ENCODE data around the gene TM7SF3.

TM7SF3 gene

GRCh38 chr12:26976687-26977086, 37.5 kb downstream of the TM7SF3 start:
- Histone ChIP-seq H3K4me1 (ENCODE audit: control insufficient read depth in 2 of 2, insufficient read depth in 1 of 2, low read depth in 1 of 2, low read length in 2 of 2) (no peaks in the 10 kb centered on the region), H3K4me3 (ENCODE audit: low read length in 2 of 2) (no peak overlapping the region), H2BK12ac (ENCODE audit: low read length) (no peak overlapping the region), H3K9me3 (replicated peaks in 1 of 2; ENCODE audit: control insufficient read depth in 2 of 2, insufficient read depth in 1 of 2, low read depth in 1 of 2, low read length in 2 of 2) (no peaks in the 10 kb centered on the region), H2AK5ac (ENCODE audit: low read depth, low read length) (no peak overlapping the region), H3K4ac (ENCODE audit: low read length) (no peak overlapping the region), H4K91ac (ENCODE audit: low read depth, low read length, poor library complexity) (no peak overlapping the region), H3K9ac (ENCODE audit: low read depth, low read length, poor library complexity) (no peak overlapping the region), H3K27ac (replicated peaks; ENCODE audit: low read length) (no peak overlapping the region), H2BK5ac (ENCODE audit: low read length) (no peak overlapping the region), H3K4me2 (ENCODE audit: insufficient read depth, low read length, poor library complexity, severe bottlenecking) (no peak overlapping the region), H3K23ac (ENCODE audit: low read depth, low read length, poor library complexity) (no peak overlapping the region), H2AFZ (ENCODE audit: low read length) (no peak overlapping the region), H2BK15ac (ENCODE audit: low read length) (no peak overlapping the region), H3K18ac (ENCODE audit: low read length) (no peak overlapping the region), H3K14ac (ENCODE audit: low read length) (no peak overlapping the region), H2BK120ac (ENCODE audit: low read depth, low read length) (no peak overlapping the region), H3K36me3 (replicated peaks in 1 of 2; ENCODE audit: control insufficient read depth in 2 of 2, insufficient read depth in 2 of 2, low read length in 2 of 2) (peaks cover 4 to 96% of the 10 kb centered on the region in 2 donors), H3K79me1 (ENCODE audit: low read depth, low read length) (no peaks in the 10 kb centered on the region), H3K27me3 (ENCODE audit: control insufficient read depth in 3 of 3, insufficient read depth in 3 of 3, low read depth in 1 of 3, low read length in 3 of 3) (no peaks in the 10 kb centered on the region), H4K8ac (ENCODE audit: low read depth, low read length) (no peak overlapping the region)
- WGBS, 2 donors (ENCODE audit: extremely low coverage in 2 of 2, insufficient read length in 2 of 2, insufficient replicate concordance in 1 of 2) = no CpG with 5 or more reads among the region's 2 CpGs
- no peak for DNase-seq (ENCODE audit: low spot score)

GRCh38 chr12:26971963-26972362, 42.2 kb downstream of the TM7SF3 start:
- Histone ChIP-seq H3K23ac (ENCODE audit: low read depth, low read length, poor library complexity) (no peak overlapping the region), H3K36me3 (replicated peaks in 1 of 2; ENCODE audit: control insufficient read depth in 2 of 2, insufficient read depth in 2 of 2, low read length in 2 of 2) (peaks cover under 1 to 97% of the 10 kb centered on the region in 2 donors), H2BK15ac (ENCODE audit: low read length) (no peak overlapping the region), H3K14ac (ENCODE audit: low read length) (no peak overlapping the region), H3K27ac (replicated peaks; ENCODE audit: low read length) (no peak overlapping the region), H4K8ac (ENCODE audit: low read depth, low read length) (no peak overlapping the region), H2BK5ac (ENCODE audit: low read length) (no peak overlapping the region), H2AK5ac (ENCODE audit: low read depth, low read length) (no peak overlapping the region), H4K91ac (ENCODE audit: low read depth, low read length, poor library complexity) (no peak overlapping the region), H3K4ac (ENCODE audit: low read length) (no peak overlapping the region), H3K9ac (ENCODE audit: low read depth, low read length, poor library complexity) (no peak overlapping the region), H3K4me1 (ENCODE audit: control insufficient read depth in 2 of 2, insufficient read depth in 1 of 2, low read depth in 1 of 2, low read length in 2 of 2) (no peaks in the 10 kb centered on the region), H3K27me3 (ENCODE audit: control insufficient read depth in 3 of 3, insufficient read depth in 3 of 3, low read depth in 1 of 3, low read length in 3 of 3) (no peaks in the 10 kb centered on the region), H2BK12ac (ENCODE audit: low read length) (no peak overlapping the region), H3K4me3 (ENCODE audit: low read length in 2 of 2) (no peak overlapping the region), H3K79me1 (ENCODE audit: low read depth, low read length) (no peaks in the 10 kb centered on the region), H3K4me2 (ENCODE audit: insufficient read depth, low read length, poor library complexity, severe bottlenecking) (no peak overlapping the region), H2BK120ac (ENCODE audit: low read depth, low read length) (no peak overlapping the region), H2AFZ (ENCODE audit: low read length) (no peak overlapping the region), H3K9me3 (replicated peaks in 1 of 2; ENCODE audit: control insufficient read depth in 2 of 2, insufficient read depth in 1 of 2, low read depth in 1 of 2, low read length in 2 of 2) (peaks cover 0 to under 1% of the 10 kb centered on the region in 2 donors), H3K18ac (ENCODE audit: low read length) (no peak overlapping the region)
- no CpG with 5 or more reads among the region's 2 CpGs for WGBS, 2 donors (ENCODE audit: extremely low coverage in 2 of 2, insufficient read length in 2 of 2, insufficient replicate concordance in 1 of 2)
- no peak for DNase-seq (ENCODE audit: low spot score)

- WGBS, 2 donors (ENCODE audit: extremely low coverage in 2 of 2, insufficient read length in 2 of 2, insufficient replicate concordance in 1 of 2) = no CpG with 5 or more reads among the region's 2 CpGs
- no peak overlapping the region for H4K8ac ChIP-seq (ENCODE audit: low read depth, low read length)
- no peak overlapping the region for H3K4me3 ChIP-seq (ENCODE audit: low read length in 2 of 2)
These were observed 44.0 kb downstream of the TM7SF3 start for GRCh38 chr12:26970136-26970535.

GRCh38 chr12:26966842-26967241, 47.3 kb downstream of the TM7SF3 start:
- Histone ChIP-seq H2BK120ac (ENCODE audit: low read depth, low read length) (no peak overlapping the region), H3K4me3 (ENCODE audit: low read length in 2 of 2) (no peak overlapping the region), H3K9me3 (replicated peaks in 1 of 2; ENCODE audit: control insufficient read depth in 2 of 2, insufficient read depth in 1 of 2, low read depth in 1 of 2, low read length in 2 of 2) (peaks cover 0 to 3% of the 10 kb centered on the region in 2 donors), H4K91ac (ENCODE audit: low read depth, low read length, poor library complexity) (no peak overlapping the region), H3K4me1 (ENCODE audit: control insufficient read depth in 2 of 2, insufficient read depth in 1 of 2, low read depth in 1 of 2, low read length in 2 of 2) (no peaks in the 10 kb centered on the region), H3K18ac (ENCODE audit: low read length) (no peak overlapping the region), H3K23ac (ENCODE audit: low read depth, low read length, poor library complexity) (no peak overlapping the region), H2BK15ac (ENCODE audit: low read length) (no peak overlapping the region), H3K14ac (ENCODE audit: low read length) (no peak overlapping the region), H3K79me1 (ENCODE audit: low read depth, low read length) (no peaks in the 10 kb centered on the region), H3K27ac (replicated peaks; ENCODE audit: low read length) (no peak overlapping the region), H3K36me3 (replicated peaks in 1 of 2; ENCODE audit: control insufficient read depth in 2 of 2, insufficient read depth in 2 of 2, low read length in 2 of 2) (peaks cover 4 to 98% of the 10 kb centered on the region in 2 donors), H3K27me3 (ENCODE audit: control insufficient read depth in 3 of 3, insufficient read depth in 3 of 3, low read depth in 1 of 3, low read length in 3 of 3) (no peaks in the 10 kb centered on the region), H3K4me2 (ENCODE audit: insufficient read depth, low read length, poor library complexity, severe bottlenecking) (no peak overlapping the region), H2AK5ac (ENCODE audit: low read depth, low read length) (no peak overlapping the region), H2BK12ac (ENCODE audit: low read length) (no peak overlapping the region), H2BK5ac (ENCODE audit: low read length) (no peak overlapping the region), H2AFZ (ENCODE audit: low read length) (no peak overlapping the region), H3K4ac (ENCODE audit: low read length) (no peak overlapping the region), H4K8ac (ENCODE audit: low read depth, low read length) (no peak overlapping the region), H3K9ac (ENCODE audit: low read depth, low read length, poor library complexity) (no peak overlapping the region)
- DNase-seq (ENCODE audit: low spot score) = no peak
- no CpG with 5 or more reads among the region's 3 CpGs for WGBS, 2 donors (ENCODE audit: extremely low coverage in 2 of 2, insufficient read length in 2 of 2, insufficient replicate concordance in 1 of 2)

More at GRCh38 chr12:26970136-26970535, 44.0 kb downstream of the TM7SF3 start:
- H3K27me3 ChIP-seq (ENCODE audit: control insufficient read depth in 3 of 3, insufficient read depth in 3 of 3, low read depth in 1 of 3, low read length in 3 of 3) = no peaks in the 10 kb centered on the region
- no peak overlapping the region for H3K18ac ChIP-seq (ENCODE audit: low read length)
- no peaks in the 10 kb centered on the region for H3K79me1 ChIP-seq (ENCODE audit: low read depth, low read length)
- no peak overlapping the region for H2AK5ac ChIP-seq (ENCODE audit: low read depth, low read length)
- no peak overlapping the region for H3K23ac ChIP-seq (ENCODE audit: low read depth, low read length, poor library complexity)
- peaks cover 0 to 3% of the 10 kb centered on the region in 2 donors for H3K9me3 ChIP-seq (replicated peaks in 1 of 2; ENCODE audit: control insufficient read depth in 2 of 2, insufficient read depth in 1 of 2, low read depth in 1 of 2, low read length in 2 of 2)
- H3K36me3 ChIP-seq (replicated peaks in 1 of 2; ENCODE audit: control insufficient read depth in 2 of 2, insufficient read depth in 2 of 2, low read length in 2 of 2) = peaks cover 3 to 97% of the 10 kb centered on the region in 2 donors
- H2AFZ ChIP-seq (ENCODE audit: low read length) = no peak overlapping the region
- H3K4me1 ChIP-seq (ENCODE audit: control insufficient read depth in 2 of 2, insufficient read depth in 1 of 2, low read depth in 1 of 2, low read length in 2 of 2) = no peaks in the 10 kb centered on the region
- H2BK120ac ChIP-seq (ENCODE audit: low read depth, low read length) = no peak overlapping the region
- no peak overlapping the region for H3K14ac ChIP-seq (ENCODE audit: low read length)
- H3K4ac ChIP-seq (ENCODE audit: low read length) = no peak overlapping the region
- H2BK15ac ChIP-seq (ENCODE audit: low read length) = no peak overlapping the region
- H3K27ac ChIP-seq (replicated peaks; ENCODE audit: low read length) = no peak overlapping the region
- H2BK5ac ChIP-seq (ENCODE audit: low read length) = no peak overlapping the region
- no peak overlapping the region for H2BK12ac ChIP-seq (ENCODE audit: low read length)
- H3K9ac ChIP-seq (ENCODE audit: low read depth, low read length, poor library complexity) = no peak overlapping the region
- H3K4me2 ChIP-seq (ENCODE audit: insufficient read depth, low read length, poor library complexity, severe bottlenecking) = no peak overlapping the region
- H4K91ac ChIP-seq (ENCODE audit: low read depth, low read length, poor library complexity) = no peak overlapping the region
- no peak for DNase-seq (ENCODE audit: low spot score)
